MV-4-11 (cell line): ENCODE measurements around the gene RSRC2.
"Not testable (repeated sequence)": the region's sequence is repeated elsewhere in the genome, so short reads cannot be mapped to it uniquely, and the experiment has no call there.

Experiments
- DNase-seq: peaks from one replicate; lab custom pipeline; 2025; lab: John Stamatoyannopoulos, UW

The RSRC2 gene

DNA sequence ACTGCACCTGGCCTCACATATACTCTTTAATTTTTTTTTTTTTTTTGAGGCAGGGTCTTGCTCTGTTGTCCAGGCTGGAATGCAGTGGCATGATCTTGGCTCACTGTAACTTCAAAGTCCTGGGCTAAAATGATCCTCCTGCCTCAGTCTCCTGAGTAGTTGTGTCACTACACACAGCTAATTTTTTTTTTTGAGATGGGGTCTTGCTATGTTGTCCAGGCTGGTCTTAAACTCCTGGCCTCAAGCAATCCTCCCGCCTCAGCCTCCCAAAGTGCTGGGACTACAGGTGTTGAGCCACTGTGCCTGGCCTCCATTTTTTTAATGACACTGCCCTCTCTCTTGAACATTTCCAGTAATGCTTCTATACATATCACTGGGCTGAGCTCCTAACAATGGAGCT lies 42.4 kb downstream of the RSRC2 start:
- DNase-seq, result not testable (repeated sequence)

DNA sequence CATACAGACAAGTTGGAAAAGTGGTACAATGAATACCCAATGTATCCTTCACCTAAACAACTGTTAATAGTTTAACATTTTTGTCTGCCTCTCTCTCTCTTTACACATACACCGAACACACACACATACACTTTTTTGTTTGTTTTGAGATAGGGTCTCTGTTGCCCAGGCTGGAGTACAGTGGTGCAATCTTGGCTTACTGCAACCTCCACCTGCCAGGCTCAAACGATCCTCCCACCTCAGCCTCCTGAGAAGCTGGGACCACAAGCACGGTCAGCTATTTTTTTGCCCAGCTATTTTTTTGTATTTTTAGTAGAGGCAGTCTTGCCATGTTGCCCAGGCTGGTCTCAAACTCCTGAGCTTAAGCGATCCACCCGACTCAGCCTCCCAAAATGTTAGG lies 42.8 kb downstream of the RSRC2 start:
- DNase-seq, result no peak

- no peak for DNase-seq
Observed at GRCh38 chr12:122481861-122482260, 44.9 kb downstream of the RSRC2 start.

GRCh38 chr12:122480753-122481152 lies 46.0 kb downstream of the RSRC2 start:
- no peak for DNase-seq

GRCh38 chr12:122474324-122474716 lies 52.4 kb downstream of the RSRC2 start:
- DNase-seq, result no peak

GRCh38 chr12:122473543-122474323 lies 53.0 kb downstream of the RSRC2 start:
- peak; percentile 17 for DNase-seq

DNA sequence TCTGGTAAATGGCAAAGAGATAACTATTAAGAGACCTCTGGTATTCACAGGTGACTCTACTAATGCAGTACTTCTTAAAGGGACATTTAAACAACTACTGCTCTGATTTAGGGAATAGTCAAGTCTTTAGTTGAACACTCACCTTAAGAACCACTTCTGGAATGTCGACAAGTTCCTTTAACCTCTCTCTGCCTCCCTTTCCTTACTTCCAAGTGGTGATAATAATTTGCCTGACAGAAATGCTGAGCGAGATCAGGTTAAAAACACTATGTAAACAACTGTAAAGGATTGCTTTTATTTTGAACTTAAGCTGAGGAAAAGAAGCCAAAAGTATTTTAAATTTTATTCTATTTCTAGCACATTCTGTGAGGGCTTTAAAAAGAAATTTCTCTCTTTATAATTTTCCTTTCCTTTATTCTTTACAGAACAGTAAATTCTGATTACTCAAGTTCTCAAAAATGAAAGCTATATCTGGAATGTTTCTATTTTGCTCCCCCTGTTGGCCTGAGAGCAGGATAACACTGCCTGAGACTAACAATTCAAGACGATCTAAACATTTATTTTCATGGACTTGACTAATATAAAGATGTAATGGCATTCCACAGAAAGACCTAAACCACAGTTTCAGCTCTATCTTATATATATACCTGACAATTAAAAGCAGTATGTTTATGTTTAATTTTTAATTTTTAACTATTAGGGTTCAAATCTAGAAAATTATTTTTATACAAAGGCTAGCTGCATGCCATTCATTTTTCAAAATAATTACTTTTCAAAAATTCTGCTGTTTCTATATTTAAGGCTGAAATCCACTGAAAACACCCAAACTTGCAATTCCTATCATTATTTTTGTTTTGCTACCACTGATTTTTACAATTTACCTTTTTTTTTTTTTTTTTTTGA lies 55.2 kb downstream of the RSRC2 start:
- DNase-seq, result peak; percentile 58

DNA sequence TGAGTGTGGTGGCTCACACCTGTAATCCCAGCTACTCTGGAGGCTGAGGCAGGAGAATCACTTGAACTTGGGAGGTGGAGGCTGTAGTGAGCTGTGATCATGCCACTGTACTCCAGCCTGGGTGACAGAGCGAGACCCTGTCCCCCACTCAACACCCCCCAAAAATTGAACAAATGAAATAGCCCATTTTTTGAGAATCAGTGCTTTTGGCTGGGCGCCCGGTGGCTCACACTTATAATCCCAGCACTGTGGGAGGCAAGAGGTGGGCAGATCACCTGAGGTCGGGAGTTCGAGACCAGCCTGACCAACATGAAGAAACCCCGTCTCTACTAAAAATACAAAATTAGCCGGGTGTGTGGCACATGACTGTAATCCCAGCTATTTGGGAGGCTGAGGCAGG lies 56.2 kb downstream of the RSRC2 start:
- not testable (repeated sequence) for DNase-seq

DNA sequence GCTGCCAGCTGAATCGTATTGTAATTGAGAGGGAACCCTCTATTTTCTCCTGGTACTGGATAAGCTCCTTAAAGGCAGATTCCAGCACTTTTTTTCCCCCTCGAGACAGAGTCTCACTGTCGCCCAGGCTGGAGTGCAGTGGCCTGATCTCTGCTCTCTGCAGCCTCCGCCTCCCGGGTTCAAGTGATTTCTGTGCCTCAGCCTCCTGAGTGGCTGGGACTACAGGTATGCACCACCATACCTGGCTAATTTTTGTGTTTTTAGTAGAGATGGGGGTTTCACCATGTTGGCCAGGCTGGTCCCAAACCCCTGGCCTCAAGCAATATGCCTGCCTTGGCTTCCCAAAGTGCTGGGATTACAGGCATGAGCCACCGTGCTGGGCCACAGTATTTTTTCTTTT lies 56.9 kb downstream of the RSRC2 start:
- not testable (repeated sequence) for DNase-seq

GRCh38 chr12:122467983-122468382 lies 58.8 kb downstream of the RSRC2 start:
- no peak for DNase-seq

GRCh38 chr12:122464317-122465042 lies 62.3 kb downstream of the RSRC2 start:
- DNase-seq, result peak; percentile 35

DNA sequence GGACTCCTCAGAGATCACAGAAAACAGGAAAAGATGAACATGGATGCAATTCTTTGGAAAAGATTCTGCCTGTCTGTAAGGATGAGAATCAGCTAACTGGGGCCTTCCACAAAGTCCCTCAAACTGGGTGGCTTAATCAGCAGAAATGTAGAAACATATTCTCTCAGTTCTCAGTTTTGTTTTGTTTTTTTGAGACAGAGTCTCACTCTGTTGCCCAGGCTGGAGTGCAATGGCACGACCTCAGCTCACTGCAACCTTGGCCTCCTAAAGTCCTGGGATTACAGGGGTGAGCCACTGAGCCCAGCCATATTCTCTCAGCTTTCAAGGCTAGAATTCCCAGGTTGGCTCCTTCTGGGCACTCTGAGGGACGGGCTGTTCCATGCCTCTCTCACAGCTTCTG lies 66.1 kb downstream of the RSRC2 start:
- no peak for DNase-seq

DNA sequence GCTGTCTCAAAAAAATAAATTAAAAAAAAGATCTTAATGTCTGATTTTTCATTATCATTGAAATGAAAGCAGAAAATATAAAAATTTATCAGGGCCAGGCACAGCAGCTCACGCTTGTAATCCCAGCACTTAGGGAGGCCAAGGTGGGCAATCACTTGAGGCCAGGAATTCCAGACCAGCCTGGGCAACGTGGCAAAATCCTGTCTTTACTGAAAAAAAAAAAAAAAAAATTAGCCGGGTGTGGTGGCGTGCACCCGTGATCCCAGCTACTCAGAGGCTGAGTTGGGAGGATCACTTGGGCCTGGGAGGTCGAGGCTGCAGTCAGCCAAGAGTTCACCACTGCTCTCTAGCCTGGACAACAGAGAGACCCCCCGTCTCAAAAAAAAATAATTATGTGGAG lies 66.7 kb downstream of the RSRC2 start:
- DNase-seq, result no peak

DNA sequence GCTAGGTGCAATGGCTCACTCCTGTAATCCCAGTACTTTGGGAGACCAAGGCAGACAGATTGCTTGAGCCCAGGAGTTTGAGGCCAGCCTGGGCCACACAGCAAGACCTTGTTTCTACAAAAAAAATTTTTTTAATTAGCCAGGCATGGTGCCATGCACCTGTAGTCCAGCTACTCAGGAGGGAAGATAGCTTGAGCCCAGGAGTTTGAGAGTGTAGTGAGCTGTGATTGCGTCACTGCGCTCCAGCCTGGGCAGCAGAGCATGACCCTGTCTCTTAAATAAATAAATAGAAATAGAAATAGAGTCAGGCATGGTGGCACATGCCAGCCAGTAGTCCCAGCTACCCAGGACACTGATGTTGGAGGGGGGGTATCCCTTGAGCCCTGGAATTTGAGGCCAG lies 67.5 kb downstream of the RSRC2 start:
- no peak for DNase-seq

GRCh38 chr12:122458105-122459035 lies 68.4 kb downstream of the RSRC2 start:
- no peak for DNase-seq

GRCh38 chr12:122457627-122458026 lies 69.1 kb downstream of the RSRC2 start:
- DNase-seq, result no peak

GRCh38 chr12:122454739-122455138 lies 72.0 kb downstream of the RSRC2 start:
- no peak for DNase-seq

- no peak for DNase-seq
Observed at GRCh38 chr12:122454250-122454721, 72.5 kb downstream of the RSRC2 start.
